Stomach (tissue), 19 donors: Measurements from ENCODE around the gene RETREG3. TPM values are rescaled to one million over a fixed set of nuclear protein-coding genes. Genes with fewer than 3 reads are reported as not detected.

Experiments used
- DNase-seq, 2 donors: peaks; one replicate each; pipeline versions ENCODE4 v3.0.0 to v3.0.0-alpha.2; 2013 to 2019
- H3K27ac ChIP-seq, 5 donors: fragments of 200-600 bp in 4 of 5; sonication (generic) in 4 of 5; one replicate each; pipeline ENCODE4 v1.5.1; 2013 to 2019; ENCODE audit warnings: mild to moderate bottlenecking in 1 of 5, moderate library complexity in 1 of 5
- H3K27me3 ChIP-seq, 3 donors: fragments of 200-600 bp; sonication (generic); one replicate each; pipeline ENCODE4 v1.5.1; 2017 to 2019; ENCODE audit warnings: mixed run types in 1 of 3
- H3K36me3 ChIP-seq, 4 donors: fragments of 200-600 bp; sonication (generic); 1 replicate in 3 of 4; 2 replicates in 1 of 4; pipeline ENCODE4 v1.5.1; 2016 to 2019
- H3K4me1 ChIP-seq, 4 donors: fragments of 200-600 bp; sonication (generic); one replicate each; pipeline ENCODE4 v1.5.1; 2016 to 2019
- H3K4me3 ChIP-seq, 4 donors: fragments of 200-600 bp; sonication (generic) in 3 of 4; one replicate each; pipeline ENCODE4 v1.5.1; 2016 to 2019; ENCODE audit warnings: mild to moderate bottlenecking in 1 of 4
- H3K9me3 ChIP-seq, 4 donors: fragments of 200-600 bp; sonication (generic); one replicate each; pipeline ENCODE4 v1.5.1; 2016 to 2019
- CTCF ChIP-seq, 7 experiments: fragments of 450-650 bp in 4 of 7; fragments of 200-600 bp in 3 of 7; sonication (generic) in 3 of 7; IDR thresholded peaks; one replicate each; pipeline ENCODE4 v1.5.1; 2016 to 2019; ENCODE audit warnings: antibody characterized with exemption in 7 of 7, control low read depth in 2 of 7, mild to moderate bottlenecking in 1 of 7
- EP300 ChIP-seq: sonication (generic); formaldehyde crosslinking; IDR thresholded peaks from one replicate; pipeline ENCODE4 v1.6.1; 2017; ENCODE audit warnings: antibody characterized with exemption
- POLR2A ChIP-seq, 4 donors: fragments of 450-650 bp; IDR thresholded peaks; one replicate each; pipeline ENCODE4 v1.6.1; 2016; ENCODE audit warnings: antibody characterized with exemption in 4 of 4, control low read depth in 2 of 4, mild to moderate bottlenecking in 1 of 4, moderate library complexity in 1 of 4
- POLR2AphosphoS5 ChIP-seq, 3 donors: sonication (generic); formaldehyde crosslinking; IDR thresholded peaks; one replicate each; pipeline ENCODE4 v1.6.1; 2016; ENCODE audit warnings: antibody characterized with exemption in 3 of 3
- WGBS, 5 donors: extraction: QIAGEN DNeasy Blood & Tissue Kit in 3 of 5; methylation state at CpG; one replicate each; pipeline versions ENCODE4 v1.1.5 to v1.1.7; 2013 to 2018; 5-methylcytosine and 5-hydroxymethylcytosine counted together
- intact Hi-C: fragments of 100-400 bp; cut with DNase I; formaldehyde crosslinking; loops from one replicate; pipeline ENCODE4 v1.15.1; 2023; ENCODE audit warnings: low total_unique reads
- long read RNA-seq, 10 donors: transcript quantifications; one replicate each; lab custom pipeline, GENCODE V29; 2026
- polyA plus RNA-seq, 3 donors: library from polyadenylated mRNA; stranded (reverse); fragments of 200-250 nt; gene quantifications; one replicate each; pipeline ENCODE4 v1.2.3, GENCODE V29; 2013
- total RNA-seq, 5 donors: library from RNA; depleted of rRNA; stranded (reverse); fragments of >200 nt; gene quantifications; one replicate each; pipeline versions ENCODE4 v1.1.0 to v1.2.3, GENCODE V29; 2014 to 2016
- donor health status: healthy with polysubstance abuse.
- donor health status: Bipolar disorder and iron deficiency.
- donor health status: healthy.

Gene RETREG3
- total RNA-seq = 10 to 100 TPM; 21.1 to 74.8 (median 51.0) TPM
- polyA plus RNA-seq = 10 to 100 TPM in 2 of 3 donors, 1 to 10 TPM in 1; 9.5 to 20.4 (median 15.4) TPM
- long read RNA-seq, donor 1, partial matches to known transcripts = 0 of 2 reads
- long read RNA-seq, donor 1, other reads (novel, unspliced or antisense) = 0 of 2 reads
- long read RNA-seq, donor 2, transcript RETREG3-205 (8 exons, 1,632 nt) = minor isoform, 5 of 44 reads
- long read RNA-seq, donor 2, transcript RETREG3-201 (9 exons, 3,759 nt) = major isoform, 7 of 44 reads
- long read RNA-seq, donor 2, partial matches to known transcripts = 21 of 44 reads
- long read RNA-seq, donor 2, other reads (novel, unspliced or antisense) = 11 of 44 reads
- long read RNA-seq, donor 3, partial matches to known transcripts = 0 of 1 reads
- long read RNA-seq, donor 3, other reads (novel, unspliced or antisense) = 0 of 1 reads
- long read RNA-seq, donor 4 = 0 reads
- long read RNA-seq, donor 5, transcript RETREG3-201 (9 exons, 3,759 nt) = major isoform, 5 of 14 reads
- long read RNA-seq, donor 5, partial matches to known transcripts = 9 of 14 reads
- long read RNA-seq, donor 5, other reads (novel, unspliced or antisense) = 0 of 14 reads
- long read RNA-seq, donor 6, transcript RETREG3-201 (9 exons, 3,759 nt) = major isoform, 8 of 11 reads
- long read RNA-seq, donor 6, partial matches to known transcripts = 0 of 11 reads
- long read RNA-seq, donor 6, other reads (novel, unspliced or antisense) = 0 of 11 reads
- long read RNA-seq, donor 7, transcript RETREG3-201 (9 exons, 3,759 nt) = major isoform, 6 of 36 reads
- long read RNA-seq, donor 7, partial matches to known transcripts = 18 of 36 reads
- long read RNA-seq, donor 7, other reads (novel, unspliced or antisense) = 12 of 36 reads
- long read RNA-seq, donor 8, partial matches to known transcripts = 32 of 45 reads
- long read RNA-seq, donor 8, other reads (novel, unspliced or antisense) = 11 of 45 reads
- long read RNA-seq, donor 9, partial matches to known transcripts = 0 of 2 reads
- long read RNA-seq, donor 9, other reads (novel, unspliced or antisense) = 0 of 2 reads
- long read RNA-seq, donor 10, partial matches to known transcripts = 0 of 2 reads
- long read RNA-seq, donor 10, other reads (novel, unspliced or antisense) = 0 of 2 reads

DNA sequence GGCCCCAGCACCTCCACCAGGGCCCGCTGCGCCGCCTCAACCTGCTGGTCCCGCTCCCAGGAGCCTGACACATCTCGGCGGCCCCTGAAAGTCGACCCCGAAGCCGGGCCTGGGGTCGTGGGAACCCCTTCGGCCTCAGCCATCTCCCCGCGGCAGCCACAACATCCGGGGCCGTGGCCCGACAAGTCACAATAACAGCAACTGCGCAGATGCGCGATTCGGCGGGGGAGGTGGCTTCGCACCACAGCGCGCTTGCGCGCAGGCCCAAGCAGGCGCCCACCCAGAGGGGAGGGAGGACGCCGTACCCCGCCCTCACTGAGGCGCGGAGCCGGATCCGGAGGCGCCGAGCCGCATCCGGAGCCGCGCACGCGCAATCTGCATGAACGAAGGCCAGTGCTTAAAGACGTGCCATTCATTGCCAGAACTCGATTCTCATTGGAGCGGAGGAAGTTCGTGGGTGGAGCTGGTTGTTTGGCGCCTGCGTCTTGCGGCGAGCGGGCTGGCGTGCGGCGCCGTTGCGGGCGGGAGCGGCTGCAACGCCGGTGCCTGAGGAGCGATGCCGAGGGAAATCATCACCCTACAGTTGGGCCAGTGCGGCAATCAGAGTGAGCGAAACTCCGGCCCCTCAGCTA lies at the start of gene RETREG3, which contains the start of gene TUBG1:
TSS of gene RETREG3 (minus strand) at position 193 of the 632 bp plus-strand sequence. CDS start at position 143, 50 bp downstream.
TSS of gene TUBG1 (plus strand) at position 502 of the 632 bp plus-strand sequence. CDS start at position 557, 55 bp downstream.
- Histone ChIP-seq H3K4me3 (peak within 1 kb of the TSS; percentile 71 to 91 (median 83)), H3K27ac (peak within 1 kb of the TSS; percentile 91 to 95 (median 92)), H3K36me3 (peaks cover 26 to 30% (median 29%) of the 10 kb centered on the region in 4 donors), H3K9me3 (no peaks in the 10 kb centered on the region), H3K27me3 (no peaks in the 10 kb centered on the region), H3K4me1 (peaks cover 29 to 55% (median 41%) of the 10 kb centered on the region in 4 donors)
- TF ChIP-seq POLR2AphosphoS5 (IDR thresholded peaks at IDR 0.05) (peak; percentile 69 to 95 (median 87)), EP300 (no peak), POLR2A (IDR thresholded peaks at IDR 0.05) (peak in 2 of 4 donors; percentile 41 to 67), CTCF (IDR thresholded peaks at IDR 0.05) (peak in 5 of 7 experiments; percentile 5 to 49 (median 28))
- intact Hi-C loops = no loop called here
- WGBS, 5 donors = 0% methylated on average over 36 to 66 of the region's 66 CpGs
- DNase-seq = peak; percentile 99 to 100

- H3K4me3 ChIP-seq = no peak overlapping the region
- no peak for TF ChIP-seq EP300
- TF ChIP-seq CTCF (IDR thresholded peaks at IDR 0.05) = no peak
- TF ChIP-seq POLR2A (IDR thresholded peaks at IDR 0.05) = no peak
- TF ChIP-seq POLR2AphosphoS5 (IDR thresholded peaks at IDR 0.05) = no peak
- 85 to 88% (median 87%) methylated on average over 9 of the region's 9 CpGs for WGBS, 5 donors
- peaks cover 3 to 22% (median 12%) of the 10 kb centered on the region in 4 donors for H3K36me3 ChIP-seq
- H3K27me3 ChIP-seq = peaks cover 0 to 4% (median 0%) of the 10 kb centered on the region in 3 donors
- H3K9me3 ChIP-seq = no peaks in the 10 kb centered on the region
- peak overlapping the region in 1 of 5 donors; percentile 87 for H3K27ac ChIP-seq
- H3K4me1 ChIP-seq = peaks cover 11 to 46% (median 34%) of the 10 kb centered on the region in 4 donors
- intact Hi-C loops = no loop called here
- DNase-seq = no peak
These were observed 48.8 kb upstream of the RETREG3 start for GRCh38 chr17:42657824-42658588.

GRCh38 chr17:42655528-42655927 lies 46.4 kb upstream of the RETREG3 start:
- 53 to 64% (median 58%) methylated on average over 2 of the region's 2 CpGs for WGBS, 5 donors
- no peak for TF ChIP-seq POLR2A (IDR thresholded peaks at IDR 0.05)
- TF ChIP-seq CTCF (IDR thresholded peaks at IDR 0.05) = no peak
- no peak for TF ChIP-seq EP300
- TF ChIP-seq POLR2AphosphoS5 (IDR thresholded peaks at IDR 0.05) = no peak
- intact Hi-C loops = no loop called here
- Histone ChIP-seq H3K27ac (no peak overlapping the region), H3K9me3 (no peaks in the 10 kb centered on the region), H3K27me3 (peaks cover 0 to 4% (median 0%) of the 10 kb centered on the region in 3 donors), H3K4me3 (no peak overlapping the region), H3K4me1 (peaks cover 10 to 39% (median 28%) of the 10 kb centered on the region in 4 donors), H3K36me3 (no peaks in the 10 kb centered on the region)
- no peak for DNase-seq
